ENCODE measurements around the gene MMP8. TPM values are rescaled to one million over a fixed set of nuclear protein-coding genes. Genes with fewer than 3 reads are reported as not detected.

MMP8 gene
- polyA plus RNA-seq, 1 donor (not counting 4 experiments of a cell fraction or from before 2014, with no cell fraction given): 0.09 TPM

GRCh38 chr11:102767800-102768199 is 43.0 kb upstream of the MMP8 start:
- TF ChIP-seq CTCF (optimal IDR thresholded peaks at IDR 0.05 in 1 of 3, IDR thresholded peaks at IDR 0.05 in 1 of 3, conservative IDR thresholded peaks at IDR 0.05 in 1 of 3; ENCODE audit: extremely low read depth in 1 of 3, insufficient read depth in 2 of 3, low read length in 3 of 3) (no peak), EZH2 (IDR thresholded peaks at IDR 0.05; ENCODE audit: low read length) (no peak)
- dilution Hi-C loops (cut with MboI; ENCODE audit: extremely low pct_ligation_motif_present, low sequenced_read_pairs): no loop called here
- Histone ChIP-seq H3K79me2 (ENCODE audit: control insufficient read depth, insufficient read depth, low read length) (no peaks in the 10 kb centered on the region), H3K27me3 (ENCODE audit: control insufficient read depth, extremely low read depth, insufficient read depth, low read length) (no peaks in the 10 kb centered on the region), H3K4me3 (ENCODE audit: control insufficient read depth in 2 of 3, extremely low read depth in 1 of 3, insufficient read depth in 2 of 3, low read depth in 1 of 3, low read length in 3 of 3) (no peak overlapping the region), H3K9me1 (ENCODE audit: control insufficient read depth, extremely low read depth, insufficient read depth, low read length) (no peaks in the 10 kb centered on the region), H3K9ac (ENCODE audit: control insufficient read depth, extremely low read depth, insufficient read depth, low read length) (no peak overlapping the region), H3K9me3 (ENCODE audit: control insufficient read depth, low read depth, low read length) (no peaks in the 10 kb centered on the region), H2AFZ (ENCODE audit: control insufficient read depth, low read length) (no peak overlapping the region), H3K4me1 (ENCODE audit: control insufficient read depth, extremely low read depth, insufficient read depth, low read length) (peaks cover 21% of the 10 kb centered on the region), H3K36me3 (ENCODE audit: control insufficient read depth in 2 of 2, extremely low read depth in 1 of 2, insufficient read depth in 2 of 2, low read length in 2 of 2) (no peaks in the 10 kb centered on the region), H4K20me1 (ENCODE audit: control insufficient read depth, extremely low read depth, insufficient read depth, low read length) (no peaks in the 10 kb centered on the region), H3K27ac (ENCODE audit: control insufficient read depth, insufficient read depth, low read length) (no peak overlapping the region), H3K4me2 (ENCODE audit: control insufficient read depth, extremely low read depth, insufficient read depth, low read depth, low read length) (no peak overlapping the region)
- FAIRE-seq (no peak), DNase-seq (ENCODE audit: low read depth, low spot score) (no peak)

GRCh38 chr11:102763440-102763839 is 38.7 kb upstream of the MMP8 start:
- no peaks in the 10 kb centered on the region for H4K20me1 ChIP-seq (ENCODE audit: control insufficient read depth, extremely low read depth, insufficient read depth, low read length)
- H2AFZ ChIP-seq (ENCODE audit: control insufficient read depth, low read length): peak overlapping the region; percentile 24
- H3K4me2 ChIP-seq (ENCODE audit: control insufficient read depth, extremely low read depth, insufficient read depth, low read depth, low read length): peak overlapping the region; percentile 56
- peak overlapping the region; percentile 81 for H3K27ac ChIP-seq (ENCODE audit: control insufficient read depth, insufficient read depth, low read length)
- FAIRE-seq: peak; percentile 79
- H3K9me1 ChIP-seq (ENCODE audit: control insufficient read depth, extremely low read depth, insufficient read depth, low read length): no peaks in the 10 kb centered on the region
- H3K9ac ChIP-seq (ENCODE audit: control insufficient read depth, extremely low read depth, insufficient read depth, low read length): peak overlapping the region; percentile 45
- no peak for DNase-seq (ENCODE audit: low read depth, low spot score)
- no peak for TF ChIP-seq EZH2 (IDR thresholded peaks at IDR 0.05; ENCODE audit: low read length)
- no peak for TF ChIP-seq CTCF (optimal IDR thresholded peaks at IDR 0.05 in 1 of 3, IDR thresholded peaks at IDR 0.05 in 1 of 3, conservative IDR thresholded peaks at IDR 0.05 in 1 of 3; ENCODE audit: extremely low read depth in 1 of 3, insufficient read depth in 2 of 3, low read length in 3 of 3)
- no peaks in the 10 kb centered on the region for H3K79me2 ChIP-seq (ENCODE audit: control insufficient read depth, insufficient read depth, low read length)
- dilution Hi-C loops (cut with MboI; ENCODE audit: extremely low pct_ligation_motif_present, low sequenced_read_pairs): no loop called here
- no peaks in the 10 kb centered on the region for H3K36me3 ChIP-seq (ENCODE audit: control insufficient read depth in 2 of 2, extremely low read depth in 1 of 2, insufficient read depth in 2 of 2, low read length in 2 of 2)
- no peaks in the 10 kb centered on the region for H3K9me3 ChIP-seq (ENCODE audit: control insufficient read depth, low read depth, low read length)
- H3K4me1 ChIP-seq (ENCODE audit: control insufficient read depth, extremely low read depth, insufficient read depth, low read length): peaks cover 52% of the 10 kb centered on the region
- no peak overlapping the region for H3K4me3 ChIP-seq (ENCODE audit: control insufficient read depth in 2 of 3, extremely low read depth in 1 of 3, insufficient read depth in 2 of 3, low read depth in 1 of 3, low read length in 3 of 3)
- H3K27me3 ChIP-seq (ENCODE audit: control insufficient read depth, extremely low read depth, insufficient read depth, low read length): no peaks in the 10 kb centered on the region
